Measurements from ENCODE around the gene PDE2A.

The PDE2A gene

DNA sequence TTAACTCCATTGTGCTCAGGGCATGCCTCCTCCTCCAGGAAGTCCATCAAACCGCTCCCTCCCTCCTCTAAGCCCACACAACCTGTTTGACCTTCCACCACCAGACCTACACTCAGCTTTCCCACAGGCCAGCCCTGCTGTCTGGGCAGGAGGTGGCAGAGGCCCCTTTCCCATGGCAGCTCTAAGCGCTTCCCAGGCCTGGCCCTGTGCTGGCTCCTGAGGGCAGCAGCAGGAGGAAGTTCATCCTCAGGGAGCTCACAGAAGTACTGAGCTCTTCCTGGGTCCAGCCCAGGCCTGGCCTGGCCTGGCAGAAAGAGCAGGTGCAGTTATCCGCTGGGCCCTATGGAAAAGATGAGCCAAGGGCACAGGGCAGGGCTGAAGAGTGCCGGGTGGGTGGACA is 46.6 kb upstream of the PDE2A start:
- Histone ChIP-seq H3K27ac (ENCODE audit: low read depth, low read length) (no peak overlapping the region), H3K4me2 (ENCODE audit: low read length) (no peak overlapping the region), H3K56ac (ENCODE audit: low read length) (no peak overlapping the region), H3K36me3 (ENCODE audit: control insufficient read depth, insufficient read depth, low read length) (peaks cover 4% of the 10 kb centered on the region), H3K4ac (ENCODE audit: low read depth, low read length) (no peak overlapping the region), H2BK5ac (ENCODE audit: low read length) (no peak overlapping the region), H3K23ac (ENCODE audit: low read length) (no peak overlapping the region), H2BK120ac (ENCODE audit: low read depth, low read length) (no peak overlapping the region), H4K5ac (ENCODE audit: low read length) (no peak overlapping the region), H2AK5ac (ENCODE audit: low read length) (no peak overlapping the region), H3K18ac (ENCODE audit: low read length) (peak overlapping the region; percentile 0), H3K4me1 (ENCODE audit: control insufficient read depth, low read depth, low read length) (peaks cover 10% of the 10 kb centered on the region), H2BK15ac (replicated peaks; ENCODE audit: low read depth) (no peak overlapping the region), H3K4me3 (ENCODE audit: low read length) (no peak overlapping the region), H3K79me1 (ENCODE audit: low read length) (peaks cover 53% of the 10 kb centered on the region), H4K8ac (ENCODE audit: low read depth, low read length) (no peak overlapping the region), H3K79me2 (ENCODE audit: control insufficient read depth, insufficient read depth, low read length) (peaks cover 44% of the 10 kb centered on the region), H3K27me3 (ENCODE audit: insufficient read depth, low read length, poor library complexity) (no peaks in the 10 kb centered on the region), H3K9ac (ENCODE audit: low read length) (no peak overlapping the region)
- no peak for DNase-seq
- WGBS (ENCODE audit: extremely low coverage, insufficient coverage, low lambda C conversion rate) = no CpG with 5 or more reads among the region's 4 CpGs

DNA sequence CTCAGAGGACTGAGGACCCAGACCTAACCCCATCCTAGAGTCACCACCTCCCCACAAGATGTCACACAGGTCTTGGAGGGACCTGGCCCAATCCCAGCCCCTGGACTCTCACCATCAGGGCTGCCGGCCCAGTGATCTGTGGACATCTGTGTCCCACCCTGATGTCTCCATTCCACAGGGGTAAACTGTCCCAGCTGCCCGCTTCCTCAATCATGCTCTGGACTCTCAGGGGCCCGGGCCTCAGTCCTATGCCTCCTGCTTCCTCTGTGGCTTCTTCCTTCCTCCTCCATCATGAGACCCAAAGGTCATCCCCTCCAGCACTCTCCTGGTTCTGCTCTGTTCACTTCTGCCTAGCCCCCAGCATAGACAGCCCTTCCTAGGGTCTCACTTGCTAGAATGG is 45.8 kb upstream of the PDE2A start:
- Histone ChIP-seq H3K4me3 (ENCODE audit: low read length) (no peak overlapping the region), H3K18ac (ENCODE audit: low read length) (no peak overlapping the region)

DNA sequence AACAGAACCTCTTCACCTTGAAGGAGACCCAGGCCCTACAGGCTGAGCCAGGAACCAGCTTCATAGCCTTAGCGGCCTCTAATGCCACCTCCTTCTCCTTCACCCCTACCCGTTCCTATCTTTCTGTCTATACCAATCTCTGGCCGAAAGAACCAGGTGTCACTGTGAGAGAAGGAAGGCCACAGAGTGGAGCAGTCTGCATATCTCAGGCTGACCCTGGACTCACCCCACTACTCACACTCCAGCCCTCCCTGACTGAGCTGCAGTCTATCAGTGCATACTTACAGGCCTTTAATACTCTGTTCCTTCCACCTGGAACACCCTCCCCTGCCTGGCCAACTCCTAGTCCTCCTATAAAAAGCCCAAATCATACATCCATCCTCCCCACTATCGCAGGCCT is 45.3 kb upstream of the PDE2A start:
- H4K5ac ChIP-seq (ENCODE audit: low read length) = no peak overlapping the region
- H3K4me2 ChIP-seq (ENCODE audit: low read length) = no peak overlapping the region
- H3K27ac ChIP-seq (ENCODE audit: low read depth, low read length) = no peak overlapping the region
- WGBS (ENCODE audit: extremely low coverage, insufficient coverage, low lambda C conversion rate) = no CpG with 5 or more reads among the region's 4 CpGs
- no peak overlapping the region for H2BK15ac ChIP-seq (replicated peaks; ENCODE audit: low read depth)
- H3K4ac ChIP-seq (ENCODE audit: low read depth, low read length) = no peak overlapping the region
- H3K79me2 ChIP-seq (ENCODE audit: control insufficient read depth, insufficient read depth, low read length) = peaks cover 41% of the 10 kb centered on the region
- H2AK5ac ChIP-seq (ENCODE audit: low read length) = no peak overlapping the region
- no peak overlapping the region for H3K56ac ChIP-seq (ENCODE audit: low read length)
- no peak overlapping the region for H2BK120ac ChIP-seq (ENCODE audit: low read depth, low read length)
- no peak overlapping the region for H3K23ac ChIP-seq (ENCODE audit: low read length)
- H3K18ac ChIP-seq (ENCODE audit: low read length) = no peak overlapping the region
- H3K4me1 ChIP-seq (ENCODE audit: control insufficient read depth, low read depth, low read length) = peaks cover 10% of the 10 kb centered on the region
- no peak for DNase-seq
- no peak overlapping the region for H3K9ac ChIP-seq (ENCODE audit: low read length)
- no peaks in the 10 kb centered on the region for H3K27me3 ChIP-seq (ENCODE audit: insufficient read depth, low read length, poor library complexity)
- no peak overlapping the region for H3K4me3 ChIP-seq (ENCODE audit: low read length)
- peaks cover 4% of the 10 kb centered on the region for H3K36me3 ChIP-seq (ENCODE audit: control insufficient read depth, insufficient read depth, low read length)
- no peak overlapping the region for H2BK5ac ChIP-seq (ENCODE audit: low read length)
- H3K79me1 ChIP-seq (ENCODE audit: low read length) = peaks cover 51% of the 10 kb centered on the region
- no peak overlapping the region for H4K8ac ChIP-seq (ENCODE audit: low read depth, low read length)

More for the DNA sequence above, 45.8 kb upstream of the PDE2A start:
- no peak overlapping the region for H4K5ac ChIP-seq (ENCODE audit: low read length)
- H3K27me3 ChIP-seq (ENCODE audit: insufficient read depth, low read length, poor library complexity) = no peaks in the 10 kb centered on the region
- no peak overlapping the region for H3K9ac ChIP-seq (ENCODE audit: low read length)
- no peak overlapping the region for H2BK5ac ChIP-seq (ENCODE audit: low read length)
- H3K4me2 ChIP-seq (ENCODE audit: low read length) = no peak overlapping the region
- peaks cover 44% of the 10 kb centered on the region for H3K79me2 ChIP-seq (ENCODE audit: control insufficient read depth, insufficient read depth, low read length)
- no peak for DNase-seq
- H3K23ac ChIP-seq (ENCODE audit: low read length) = no peak overlapping the region
- H3K4ac ChIP-seq (ENCODE audit: low read depth, low read length) = no peak overlapping the region
- no peak overlapping the region for H2BK15ac ChIP-seq (replicated peaks; ENCODE audit: low read depth)
- H2AK5ac ChIP-seq (ENCODE audit: low read length) = no peak overlapping the region
- peaks cover 55% of the 10 kb centered on the region for H3K79me1 ChIP-seq (ENCODE audit: low read length)
- no CpG with 5 or more reads among the region's 3 CpGs for WGBS (ENCODE audit: extremely low coverage, insufficient coverage, low lambda C conversion rate)
- no peak overlapping the region for H2BK120ac ChIP-seq (ENCODE audit: low read depth, low read length)
- no peak overlapping the region for H4K8ac ChIP-seq (ENCODE audit: low read depth, low read length)
- H3K36me3 ChIP-seq (ENCODE audit: control insufficient read depth, insufficient read depth, low read length) = peaks cover 4% of the 10 kb centered on the region
- H3K27ac ChIP-seq (ENCODE audit: low read depth, low read length) = no peak overlapping the region
- H3K4me1 ChIP-seq (ENCODE audit: control insufficient read depth, low read depth, low read length) = peaks cover 10% of the 10 kb centered on the region
- H3K56ac ChIP-seq (ENCODE audit: low read length) = no peak overlapping the region

DNA sequence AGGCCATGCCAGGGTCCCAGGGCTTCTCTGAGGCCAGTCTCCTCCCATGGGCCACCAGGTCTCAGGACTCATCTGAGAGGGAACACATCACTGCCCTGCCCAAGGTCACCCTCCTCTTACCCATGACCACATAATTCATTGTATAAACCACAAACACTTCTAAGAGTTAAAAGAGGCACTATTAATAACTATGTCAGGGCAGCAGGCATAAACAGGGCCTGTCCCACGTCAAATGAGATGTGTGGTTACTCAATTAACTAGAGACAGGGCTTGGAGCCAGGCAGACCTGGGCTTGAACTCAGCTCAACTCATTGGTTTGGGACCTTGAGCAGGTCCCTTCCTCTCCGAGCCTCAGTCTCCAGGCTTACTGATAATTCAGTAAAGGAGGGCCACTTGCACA is 44.9 kb upstream of the PDE2A start:
- Histone ChIP-seq H2AK5ac (ENCODE audit: low read length) (no peak overlapping the region), H3K79me2 (ENCODE audit: control insufficient read depth, insufficient read depth, low read length) (peaks cover 37% of the 10 kb centered on the region), H3K4me3 (ENCODE audit: low read length) (no peak overlapping the region), H2BK15ac (replicated peaks; ENCODE audit: low read depth) (no peak overlapping the region), H3K27me3 (ENCODE audit: insufficient read depth, low read length, poor library complexity) (no peaks in the 10 kb centered on the region), H3K56ac (ENCODE audit: low read length) (no peak overlapping the region), H2BK5ac (ENCODE audit: low read length) (no peak overlapping the region), H3K27ac (ENCODE audit: low read depth, low read length) (no peak overlapping the region), H3K9ac (ENCODE audit: low read length) (no peak overlapping the region), H3K4me1 (ENCODE audit: control insufficient read depth, low read depth, low read length) (peaks cover 10% of the 10 kb centered on the region), H3K79me1 (ENCODE audit: low read length) (peaks cover 49% of the 10 kb centered on the region), H3K18ac (ENCODE audit: low read length) (no peak overlapping the region), H3K23ac (ENCODE audit: low read length) (no peak overlapping the region), H4K8ac (ENCODE audit: low read depth, low read length) (no peak overlapping the region), H2BK120ac (ENCODE audit: low read depth, low read length) (no peak overlapping the region), H3K36me3 (ENCODE audit: control insufficient read depth, insufficient read depth, low read length) (peaks cover 4% of the 10 kb centered on the region), H4K5ac (ENCODE audit: low read length) (no peak overlapping the region), H3K4ac (ENCODE audit: low read depth, low read length) (no peak overlapping the region), H3K4me2 (ENCODE audit: low read length) (no peak overlapping the region)
- DNase-seq = no peak
- WGBS (ENCODE audit: extremely low coverage, insufficient coverage, low lambda C conversion rate) = no CpG with 5 or more reads among the region's 2 CpGs

DNA sequence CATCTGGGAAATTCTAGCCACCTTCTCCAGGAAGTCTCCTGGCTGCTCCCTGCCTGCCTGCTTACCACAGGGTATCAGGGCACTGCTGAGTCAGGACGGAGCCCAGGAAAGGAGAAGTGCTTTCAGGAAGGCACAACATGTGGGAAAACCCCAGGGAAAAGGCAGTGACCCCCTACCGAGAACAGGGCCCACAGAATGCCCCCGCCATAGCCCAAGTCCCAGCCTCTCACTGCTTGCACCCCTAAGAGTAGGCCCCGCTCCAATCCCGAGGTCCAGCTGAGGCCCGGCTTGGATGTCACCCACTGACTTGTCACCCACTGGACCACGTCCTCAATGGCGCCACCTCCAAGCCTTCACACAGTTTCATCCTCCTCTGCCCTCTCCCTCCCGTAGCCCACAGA is 43.9 kb upstream of the PDE2A start:
- no peak overlapping the region for H3K56ac ChIP-seq (ENCODE audit: low read length)
- H2AK5ac ChIP-seq (ENCODE audit: low read length) = no peak overlapping the region
- H3K79me1 ChIP-seq (ENCODE audit: low read length) = peaks cover 44% of the 10 kb centered on the region
- H2BK5ac ChIP-seq (ENCODE audit: low read length) = no peak overlapping the region
- H3K27me3 ChIP-seq (ENCODE audit: insufficient read depth, low read length, poor library complexity) = no peaks in the 10 kb centered on the region
- H3K9ac ChIP-seq (ENCODE audit: low read length) = no peak overlapping the region
- no peak overlapping the region for H3K4me3 ChIP-seq (ENCODE audit: low read length)
- no peak overlapping the region for H4K5ac ChIP-seq (ENCODE audit: low read length)
- H3K23ac ChIP-seq (ENCODE audit: low read length) = no peak overlapping the region
- H3K18ac ChIP-seq (ENCODE audit: low read length) = no peak overlapping the region
- no CpG with 5 or more reads among the region's 9 CpGs for WGBS (ENCODE audit: extremely low coverage, insufficient coverage, low lambda C conversion rate)
- peaks cover 10% of the 10 kb centered on the region for H3K4me1 ChIP-seq (ENCODE audit: control insufficient read depth, low read depth, low read length)
- no peak for DNase-seq
- no peak overlapping the region for H3K4me2 ChIP-seq (ENCODE audit: low read length)
- peaks cover 4% of the 10 kb centered on the region for H3K36me3 ChIP-seq (ENCODE audit: control insufficient read depth, insufficient read depth, low read length)
- H3K27ac ChIP-seq (ENCODE audit: low read depth, low read length) = no peak overlapping the region
- peaks cover 28% of the 10 kb centered on the region for H3K79me2 ChIP-seq (ENCODE audit: control insufficient read depth, insufficient read depth, low read length)
- no peak overlapping the region for H2BK120ac ChIP-seq (ENCODE audit: low read depth, low read length)
- H4K8ac ChIP-seq (ENCODE audit: low read depth, low read length) = no peak overlapping the region
- no peak overlapping the region for H2BK15ac ChIP-seq (replicated peaks; ENCODE audit: low read depth)
- no peak overlapping the region for H3K4ac ChIP-seq (ENCODE audit: low read depth, low read length)

DNA sequence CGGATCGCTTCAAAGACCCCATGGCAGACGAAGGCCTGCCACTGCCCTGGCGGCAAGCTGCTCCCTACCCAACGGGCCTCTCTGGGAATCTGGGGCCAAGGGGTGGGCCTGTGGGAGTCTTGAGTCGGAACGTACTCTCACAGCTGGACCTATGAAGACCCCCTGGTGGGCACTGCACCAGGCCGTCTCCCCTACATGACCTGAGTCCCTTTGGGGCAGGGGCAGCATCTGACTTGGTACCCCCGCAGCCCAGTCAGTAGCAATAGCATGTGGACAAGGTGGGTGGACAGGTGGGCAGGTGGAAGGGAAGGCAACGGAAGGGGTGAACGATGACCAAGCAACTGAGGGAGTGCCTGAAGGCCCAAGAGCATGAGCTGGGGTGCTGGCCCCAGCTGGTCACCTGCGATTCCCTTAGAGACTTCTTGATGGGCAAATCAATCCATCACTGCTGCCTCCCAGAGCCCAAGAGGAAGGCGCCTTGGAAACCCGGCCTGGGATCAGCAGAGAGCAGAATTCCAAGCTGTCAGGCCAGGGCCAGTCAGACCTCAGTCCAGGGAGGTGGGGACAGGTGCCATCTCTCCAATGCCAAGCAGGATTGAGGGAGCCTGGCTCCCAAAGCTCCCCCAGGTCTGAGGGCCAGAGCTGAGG is 42.7 kb upstream of the PDE2A start:
- Histone ChIP-seq H3K36me3 (ENCODE audit: control insufficient read depth, insufficient read depth, low read length) (peaks cover 4% of the 10 kb centered on the region), H3K4ac (ENCODE audit: low read depth, low read length) (no peak overlapping the region), H3K4me1 (ENCODE audit: control insufficient read depth, low read depth, low read length) (peaks cover 9% of the 10 kb centered on the region), H3K27me3 (ENCODE audit: insufficient read depth, low read length, poor library complexity) (no peaks in the 10 kb centered on the region), H3K56ac (ENCODE audit: low read length) (no peak overlapping the region), H2AK5ac (ENCODE audit: low read length) (no peak overlapping the region), H3K23ac (ENCODE audit: low read length) (no peak overlapping the region), H2BK5ac (ENCODE audit: low read length) (no peak overlapping the region), H3K4me2 (ENCODE audit: low read length) (no peak overlapping the region), H3K79me2 (ENCODE audit: control insufficient read depth, insufficient read depth, low read length) (peaks cover 22% of the 10 kb centered on the region), H3K18ac (ENCODE audit: low read length) (no peak overlapping the region), H3K79me1 (ENCODE audit: low read length) (peaks cover 39% of the 10 kb centered on the region), H3K27ac (ENCODE audit: low read depth, low read length) (no peak overlapping the region), H2BK15ac (replicated peaks; ENCODE audit: low read depth) (no peak overlapping the region), H4K5ac (ENCODE audit: low read length) (no peak overlapping the region), H3K9ac (ENCODE audit: low read length) (no peak overlapping the region), H4K8ac (ENCODE audit: low read depth, low read length) (no peak overlapping the region), H2BK120ac (ENCODE audit: low read depth, low read length) (no peak overlapping the region), H3K4me3 (ENCODE audit: low read length) (no peak overlapping the region)
- no CpG with 5 or more reads among the region's 14 CpGs for WGBS (ENCODE audit: extremely low coverage, insufficient coverage, low lambda C conversion rate)
- no peak for DNase-seq

Measured in mesendoderm (in vitro differentiated cells).